SK-N-MC (cell line): Measurements from ENCODE around the gene OR6C2.
"Not testable (repeated sequence)": the region's sequence is repeated elsewhere in the genome, so short reads cannot be mapped to it uniquely, and the experiment has no call there.

Source experiments
- EZH2 ChIP-seq: fragments of 200-600 bp; sonication (generic); IDR thresholded peaks from one replicate; pipeline ENCODE4 v1.6.1; 2017; ENCODE audit warnings: antibody characterized with exemption
- FOXP2 ChIP-seq: optimal IDR thresholded peaks from 2 replicates; pipeline ENCODE3; 2011; ENCODE audit warnings: mild to moderate bottlenecking, moderate library complexity; ENCODE audit not compliant: insufficient read depth; ENCODE audit errors: extremely low read length, control extremely low read depth
- POLR2AphosphoS5 ChIP-seq: IDR thresholded peaks from 2 replicates; pipeline ENCODE4 v1.6.1; 2012; ENCODE audit warnings: mild to moderate bottlenecking, low read depth, low read length, borderline replicate concordance

DNA sequence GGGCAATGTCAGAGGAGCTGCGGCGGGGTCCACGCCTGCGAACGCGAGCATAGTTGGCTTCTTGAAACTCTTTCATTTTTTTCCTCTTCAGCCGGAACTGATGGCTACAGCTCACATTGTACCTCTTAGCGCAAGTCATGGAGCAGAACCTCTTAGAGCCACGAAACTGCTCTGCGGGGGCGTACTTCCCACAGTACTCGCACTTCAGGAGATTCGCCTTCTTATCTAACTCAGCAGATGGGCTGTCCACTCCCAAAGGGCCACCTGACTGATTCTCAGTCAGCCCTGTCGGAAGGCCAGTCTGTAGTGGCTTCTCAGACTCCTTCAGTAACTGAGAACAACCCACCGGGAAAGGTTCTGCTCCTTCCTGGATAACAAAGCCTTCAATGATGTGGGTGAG lies 31.7 kb upstream of the OR6C2 start:
- TF ChIP-seq EZH2, POLR2AphosphoS5, FOXP2: not testable (repeated sequence)
